ENCODE data around the gene CDH22. TPM values are rescaled to one million over a fixed set of nuclear protein-coding genes. Genes with fewer than 3 reads are reported as not detected.

The CDH22 gene
- total RNA-seq, 4 donors from 2014 or later, result 0.26 to 1.2 (median 0.35) TPM

DNA sequence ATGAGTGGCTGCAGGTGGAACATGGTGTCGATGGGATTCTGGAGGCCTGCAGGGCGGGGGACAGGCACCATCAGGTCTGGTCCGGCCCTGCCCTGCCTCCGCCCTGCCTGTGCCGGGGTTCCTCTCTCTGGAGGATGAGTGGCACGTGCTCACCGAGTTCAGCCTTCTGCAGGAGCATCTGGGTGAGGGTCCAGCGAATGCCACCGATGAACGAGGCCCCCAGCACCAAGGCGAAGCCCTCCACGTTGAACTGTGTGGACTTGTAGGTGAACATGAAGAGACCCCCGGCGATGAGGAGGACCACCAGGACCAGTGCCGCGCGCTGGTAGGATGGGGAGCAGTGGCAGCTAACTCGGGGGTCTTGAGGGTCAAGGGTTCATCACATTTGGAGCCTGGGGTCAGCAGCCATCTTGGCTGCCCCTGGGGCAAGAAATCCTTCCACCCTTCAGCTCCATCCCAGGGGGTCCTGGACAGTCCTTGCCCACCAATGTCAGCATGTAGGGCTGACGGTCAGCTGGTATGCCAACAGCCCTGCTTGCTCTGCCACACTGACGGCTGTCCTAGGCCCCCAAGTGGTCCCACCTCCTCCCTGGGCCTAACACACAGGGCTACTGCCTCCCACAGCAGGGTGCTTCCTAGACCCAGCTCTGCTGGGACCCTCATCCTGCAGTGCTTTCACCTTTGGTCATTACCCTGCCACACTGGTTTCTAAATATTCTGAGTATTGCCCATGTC lies 46.8 kb upstream of the CDH22 start:
- H3K4me1 ChIP-seq, result peaks cover 31 to 33% of the 10 kb centered on the region in 2 donors

GRCh38 chr20:46354207-46354555 lies 45.9 kb upstream of the CDH22 start:
- Histone ChIP-seq H3K4me3 (no peak overlapping the region), H3K4me1 (peaks cover 22 to 24% of the 10 kb centered on the region in 2 donors), H3K27me3 (no peaks in the 10 kb centered on the region), H3K27ac (no peak overlapping the region), H3K9me3 (no peaks in the 10 kb centered on the region), H3K36me3 (peaks cover 0 to 28% of the 10 kb centered on the region in 2 donors)
- ATAC-seq, result no peak
- intact Hi-C loops (cut with DNase I; ENCODE audit: low total_unique reads) (no loop called here), in situ Hi-C loops (cut with MboI; ENCODE audit: low sequenced_read_pairs in 4 of 4) (loop anchor here in 1 of 4 donors (10.0 kb wide), 1 partner anchor 229 kb away; no protein-coding TSS in a partner anchor)
- no peak for DNase-seq
- TF ChIP-seq, protein P1, sequence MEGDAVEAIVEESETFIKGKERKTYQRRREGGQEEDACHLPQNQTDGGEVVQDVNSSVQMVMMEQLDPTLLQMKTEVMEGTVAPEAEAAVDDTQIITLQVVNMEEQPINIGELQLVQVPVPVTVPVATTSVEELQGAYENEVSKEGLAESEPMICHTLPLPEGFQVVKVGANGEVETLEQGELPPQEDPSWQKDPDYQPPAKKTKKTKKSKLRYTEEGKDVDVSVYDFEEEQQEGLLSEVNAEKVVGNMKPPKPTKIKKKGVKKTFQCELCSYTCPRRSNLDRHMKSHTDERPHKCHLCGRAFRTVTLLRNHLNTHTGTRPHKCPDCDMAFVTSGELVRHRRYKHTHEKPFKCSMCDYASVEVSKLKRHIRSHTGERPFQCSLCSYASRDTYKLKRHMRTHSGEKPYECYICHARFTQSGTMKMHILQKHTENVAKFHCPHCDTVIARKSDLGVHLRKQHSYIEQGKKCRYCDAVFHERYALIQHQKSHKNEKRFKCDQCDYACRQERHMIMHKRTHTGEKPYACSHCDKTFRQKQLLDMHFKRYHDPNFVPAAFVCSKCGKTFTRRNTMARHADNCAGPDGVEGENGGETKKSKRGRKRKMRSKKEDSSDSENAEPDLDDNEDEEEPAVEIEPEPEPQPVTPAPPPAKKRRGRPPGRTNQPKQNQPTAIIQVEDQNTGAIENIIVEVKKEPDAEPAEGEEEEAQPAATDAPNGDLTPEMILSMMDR (IDR thresholded peaks at IDR 0.05 in 4 of 5, conservative IDR thresholded peaks at IDR 0.05 in 1 of 5), result no peak
- TF ChIP-seq POLR2A (IDR thresholded peaks at IDR 0.05), result no peak

More for the DNA sequence above, 46.8 kb upstream of the CDH22 start:
- TF ChIP-seq, protein P1 (IDR thresholded peaks at IDR 0.05 in 4 of 5, conservative IDR thresholded peaks at IDR 0.05 in 1 of 5), result no peak
- TF ChIP-seq POLR2A (IDR thresholded peaks at IDR 0.05), result no peak
- DNase-seq, result no peak
- intact Hi-C loops (cut with DNase I; ENCODE audit: low total_unique reads) (no loop called here), in situ Hi-C loops (cut with MboI; ENCODE audit: low sequenced_read_pairs in 4 of 4) (loop anchor here in 1 of 4 donors (10.0 kb wide), 1 partner anchor 230 kb away; no protein-coding TSS in a partner anchor)
- H3K36me3 ChIP-seq, result peaks cover 0 to 25% of the 10 kb centered on the region in 2 donors
- no peak overlapping the region for H3K27ac ChIP-seq
- H3K4me3 ChIP-seq, result no peak overlapping the region
- H3K27me3 ChIP-seq, result no peaks in the 10 kb centered on the region
- no peak for ATAC-seq
- H3K9me3 ChIP-seq, result no peaks in the 10 kb centered on the region

DNA sequence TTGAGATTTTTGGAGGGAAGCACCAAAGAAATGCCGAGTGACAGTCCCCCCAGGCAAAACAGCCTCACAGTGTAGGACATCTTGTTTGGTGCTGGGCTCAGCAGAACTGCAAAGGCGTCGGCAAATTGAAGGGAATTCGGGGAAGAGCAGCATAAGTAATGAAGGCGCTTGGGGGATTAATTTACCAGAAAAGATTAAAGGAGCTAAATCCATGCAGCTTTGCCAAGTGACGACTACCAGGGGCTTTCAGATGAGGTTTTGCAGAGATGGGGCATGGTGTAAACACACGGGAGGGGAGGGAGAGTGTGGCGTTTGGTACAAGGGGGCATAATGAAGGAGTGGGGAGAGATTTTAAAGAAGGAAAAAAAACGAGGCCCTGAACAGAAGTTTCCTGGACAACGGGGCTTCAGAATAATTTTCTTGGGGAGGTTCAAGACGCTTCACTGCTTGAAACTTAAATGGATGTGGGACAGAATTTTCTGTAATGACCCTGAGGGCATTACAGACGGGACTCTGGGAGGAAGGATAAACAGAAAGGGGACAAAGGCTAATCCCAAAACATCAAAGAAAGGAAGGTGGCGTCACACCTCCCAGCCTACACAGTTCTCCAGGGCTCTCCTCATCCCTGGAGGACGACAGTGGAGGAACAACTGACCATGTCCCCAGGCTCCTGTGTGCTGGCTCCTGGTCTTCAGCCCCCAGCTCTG lies 45.4 kb upstream of the CDH22 start:
- H3K36me3 ChIP-seq, result peaks cover 0 to 28% of the 10 kb centered on the region in 2 donors

DNA sequence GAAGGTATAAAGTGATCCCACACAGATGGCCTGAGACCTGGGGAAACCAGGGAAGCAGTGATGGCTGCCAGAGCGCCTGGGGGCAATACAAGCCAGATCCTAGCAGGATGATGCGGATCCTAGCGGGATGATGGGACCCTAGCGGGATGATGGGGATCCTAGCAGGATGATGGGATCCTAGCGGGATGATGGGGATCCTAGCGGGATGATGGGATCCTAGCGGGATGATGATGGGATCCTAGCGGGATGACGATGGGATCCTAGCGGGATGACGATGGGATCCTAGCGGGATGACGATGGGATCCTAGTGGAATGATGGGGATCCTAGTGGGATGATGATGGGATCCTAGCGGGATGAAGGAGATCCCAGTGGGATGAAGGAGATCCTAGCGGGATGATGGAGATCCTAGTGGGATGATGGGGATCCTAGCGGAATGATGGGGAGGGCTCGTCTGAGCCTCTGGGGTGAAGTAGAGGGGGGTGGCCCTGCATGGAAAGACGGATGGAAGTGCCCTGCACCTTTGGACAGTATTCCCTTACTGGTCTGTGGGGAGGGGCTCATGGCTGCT lies 44.2 kb upstream of the CDH22 start:
- in situ Hi-C loops (cut with MboI; ENCODE audit: low sequenced_read_pairs in 4 of 4), result loop anchor here in 1 of 4 donors (10.0 kb wide), 1 partner anchor 228 kb away; no protein-coding TSS in a partner anchor
- intact Hi-C loops (cut with DNase I; ENCODE audit: low total_unique reads), result no loop called here
- Histone ChIP-seq H3K9me3 (no peaks in the 10 kb centered on the region), H3K36me3 (peaks cover 0 to 28% of the 10 kb centered on the region in 2 donors), H3K27ac (no peak overlapping the region), H3K4me1 (peaks cover 14% of the 10 kb centered on the region in 2 donors), H3K4me3 (no peak overlapping the region), H3K27me3 (no peaks in the 10 kb centered on the region)
- TF ChIP-seq POLR2A (IDR thresholded peaks at IDR 0.05), result no peak
- TF ChIP-seq, protein P1 (IDR thresholded peaks at IDR 0.05 in 4 of 5, conservative IDR thresholded peaks at IDR 0.05 in 1 of 5), result no peak
- DNase-seq (no peak), ATAC-seq (no peak)

More for the DNA sequence above, 45.4 kb upstream of the CDH22 start:
- DNase-seq, result no peak
- TF ChIP-seq, protein P1 (IDR thresholded peaks at IDR 0.05 in 4 of 5, conservative IDR thresholded peaks at IDR 0.05 in 1 of 5), result no peak
- no peak for TF ChIP-seq POLR2A (IDR thresholded peaks at IDR 0.05)
- ATAC-seq, result no peak
- peaks cover 17 to 19% of the 10 kb centered on the region in 2 donors for H3K4me1 ChIP-seq
- no peaks in the 10 kb centered on the region for H3K9me3 ChIP-seq
- H3K27ac ChIP-seq, result no peak overlapping the region
- H3K4me3 ChIP-seq, result no peak overlapping the region
- H3K27me3 ChIP-seq, result no peaks in the 10 kb centered on the region
- intact Hi-C loops (cut with DNase I; ENCODE audit: low total_unique reads) (no loop called here), in situ Hi-C loops (cut with MboI; ENCODE audit: low sequenced_read_pairs in 4 of 4) (loop anchor here in 1 of 4 donors (10.0 kb wide), 1 partner anchor 229 kb away; no protein-coding TSS in a partner anchor)
